Common myeloid progenitor, CD34-positive (primary cell): ENCODE measurements around the gene HDAC4.

ENCODE experiments used
- CTCF ChIA-PET: fragments of 350-600 bp; sonication (Branson Sonifier 250); formaldehyde crosslinking; loops from one replicate; lab custom pipeline; 2021; ENCODE audit warnings: antibody characterized with exemption; lab: Charles Lee
- POLR2A ChIA-PET: fragments of 350-600 bp; sonication (Branson Sonifier 250); formaldehyde crosslinking; loops from one replicate; lab custom pipeline; 2021; ENCODE audit warnings: antibody characterized with exemption; lab: Charles Lee
- DNase-seq, 3 donors: peaks; one replicate each; pipeline versions ENCODE4 v3.0.0 to v3.0.0-alpha.2; 2013
- H3K27ac ChIP-seq, 2 experiments: 1 replicate in 1 of 2; 2 replicates in 1 of 2; pipeline ENCODE4 v1.7.0; 2013; ENCODE audit warnings: inconsistent platforms in 2 of 2, low read length in 2 of 2, mild to moderate bottlenecking in 2 of 2, low read depth in 1 of 2, moderate library complexity in 1 of 2; ENCODE audit not compliant: severe bottlenecking in 2 of 2, insufficient read depth in 1 of 2, poor library complexity in 1 of 2
- H3K27me3 ChIP-seq, 5 experiments: replicated peaks in 2 of 5; 1 replicate in 3 of 5; 2 replicates in 2 of 5; pipeline versions ENCODE4 v1.6.1 to v1.7.0; 2013; ENCODE audit warnings: low read length in 4 of 5, mild to moderate bottlenecking in 2 of 5, moderate library complexity in 2 of 5, inconsistent platforms in 1 of 5; ENCODE audit not compliant: insufficient read depth in 5 of 5, control insufficient read depth in 4 of 5
- H3K36me3 ChIP-seq, 4 experiments: 1 replicate in 2 of 4; 2 replicates in 2 of 4; pipeline versions ENCODE4 v1.6.1 to v1.7.0; 2013; ENCODE audit warnings: low read length in 3 of 4, control low read depth in 1 of 4, mild to moderate bottlenecking in 1 of 4; ENCODE audit not compliant: control insufficient read depth in 4 of 4, insufficient read depth in 4 of 4
- H3K4me1 ChIP-seq, 4 experiments: 1 replicate in 3 of 4; 2 replicates in 1 of 4; pipeline versions ENCODE4 v1.6.1 to v1.7.1; 2013; ENCODE audit warnings: low read length in 3 of 4, mild to moderate bottlenecking in 3 of 4, control low read depth in 1 of 4, inconsistent platforms in 1 of 4, moderate library complexity in 1 of 4; ENCODE audit not compliant: control insufficient read depth in 4 of 4, insufficient read depth in 4 of 4; ENCODE audit errors: control extremely low read depth in 1 of 4
- H3K4me3 ChIP-seq, 7 experiments: 1 replicate in 4 of 7; 2 replicates in 3 of 7; pipeline versions ENCODE4 v1.5.1 to v1.7.0; 2013; ENCODE audit warnings: mild to moderate bottlenecking in 7 of 7, low read length in 6 of 7, moderate library complexity in 6 of 7, inconsistent platforms in 2 of 7, low read depth in 2 of 7, control low read depth in 1 of 7; ENCODE audit not compliant: insufficient read depth in 4 of 7, control insufficient read depth in 1 of 7; ENCODE audit errors: extremely low read depth in 1 of 7
- H3K9me3 ChIP-seq, 5 experiments: 1 replicate in 4 of 5; 2 replicates in 1 of 5; pipeline versions ENCODE4 v1.6.1 to v1.7.1; 2013; ENCODE audit warnings: low read length in 4 of 5, mild to moderate bottlenecking in 2 of 5, inconsistent platforms in 1 of 5, low read depth in 1 of 5, moderate library complexity in 1 of 5; ENCODE audit not compliant: control insufficient read depth in 4 of 5, insufficient read depth in 2 of 5; ENCODE audit errors: control extremely low read depth in 1 of 5
- WGBS: methylation state at CpG from one replicate; pipeline ENCODE4 v1.1.5; 2013; ENCODE audit not compliant: insufficient coverage; 5-methylcytosine and 5-hydroxymethylcytosine counted together

The HDAC4 gene

DNA sequence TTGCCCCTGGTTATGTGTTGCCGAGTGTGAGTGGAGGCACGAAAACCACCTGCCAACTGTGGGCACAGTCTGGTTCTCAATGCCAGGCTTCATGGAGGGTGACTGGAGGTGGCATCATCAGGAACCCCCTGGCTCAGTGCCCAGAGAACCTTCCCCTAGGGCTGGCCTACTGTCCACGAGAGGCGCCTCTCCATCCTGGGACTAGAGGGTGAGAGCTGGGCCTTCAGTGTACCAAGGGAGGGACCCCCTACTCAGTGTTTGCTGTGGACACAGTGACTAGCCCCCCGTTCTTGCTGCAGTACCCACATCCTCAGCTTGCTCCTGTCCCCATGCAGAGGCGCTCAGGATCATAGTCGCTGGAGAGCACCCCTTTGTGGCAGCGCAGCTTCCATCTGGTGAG lies 202.6 kb downstream of the HDAC4 start:
- H3K27me3 ChIP-seq, result no peaks in the 10 kb centered on the region
- ChIA-PET CTCF (no interaction called here), POLR2A (no interaction called here)

DNA sequence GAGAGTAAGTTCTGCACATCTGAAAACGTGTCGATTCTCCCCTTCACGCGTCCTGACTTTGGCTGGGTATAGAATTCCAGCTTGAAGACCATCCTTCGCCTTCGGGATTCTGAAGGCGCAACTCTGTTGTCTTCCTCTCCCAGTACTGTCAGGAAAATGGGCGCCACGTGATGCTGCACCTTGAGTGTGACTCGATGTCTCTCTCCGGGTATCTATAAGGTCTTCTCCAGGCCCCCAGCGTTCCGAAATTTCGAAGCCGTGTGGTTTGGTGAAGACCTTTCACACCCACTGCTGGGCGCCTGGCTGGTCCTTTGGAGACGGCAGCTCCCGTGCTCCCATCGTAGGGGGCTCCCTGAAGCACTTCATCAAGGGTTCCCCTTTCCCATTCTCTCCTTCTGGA lies 203.7 kb downstream of the HDAC4 start:
- Histone ChIP-seq H3K27ac (no peak overlapping the region), H3K4me3 (no peak overlapping the region), H3K27me3 (no peaks in the 10 kb centered on the region), H3K36me3 (peaks cover 0 to 10% (median 3%) of the 10 kb centered on the region in 4 experiments), H3K4me1 (no peaks in the 10 kb centered on the region), H3K9me3 (no peaks in the 10 kb centered on the region)
- ChIA-PET POLR2A (no interaction called here), CTCF (no interaction called here)
- no peak for DNase-seq
- 96% methylated on average over 19 of the region's 19 CpGs for WGBS

More for the DNA sequence above, 202.6 kb downstream of the HDAC4 start:
- H3K4me3 ChIP-seq, result no peak overlapping the region
- peaks cover 0 to 12% (median 3%) of the 10 kb centered on the region in 4 experiments for H3K36me3 ChIP-seq
- H3K27ac ChIP-seq, result no peak overlapping the region
- no peaks in the 10 kb centered on the region for H3K9me3 ChIP-seq
- no peak for DNase-seq
- H3K4me1 ChIP-seq, result no peaks in the 10 kb centered on the region
- 97% methylated on average over 7 of the region's 8 CpGs for WGBS

DNA sequence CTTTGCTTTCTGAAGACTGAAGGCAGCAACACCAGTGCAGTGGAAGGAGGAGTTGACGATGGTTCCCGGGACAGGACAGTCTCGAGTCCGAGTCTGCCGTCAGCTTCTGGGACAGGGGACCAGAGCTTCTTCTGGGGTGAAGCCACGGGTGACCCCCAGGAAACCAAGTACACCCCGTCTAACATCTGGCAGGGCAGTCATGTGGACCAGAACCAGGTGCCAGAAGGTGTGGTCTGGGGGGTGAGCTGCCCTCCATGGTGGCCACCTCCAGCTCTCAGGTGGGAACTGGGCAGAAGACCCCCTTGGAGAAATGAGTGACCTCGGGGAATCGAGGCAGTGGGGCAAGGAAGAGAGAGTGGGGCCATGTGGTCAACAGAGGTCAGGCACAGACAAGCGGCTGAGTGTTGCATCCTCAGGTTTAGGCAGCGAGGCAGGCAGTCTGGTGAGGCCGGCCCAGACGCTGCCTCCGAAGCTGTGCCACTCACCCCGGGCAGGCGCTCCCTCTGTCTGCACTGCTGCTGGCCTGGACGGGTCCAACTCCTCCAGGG lies 204.3 kb downstream of the HDAC4 start:
- ChIA-PET CTCF (no interaction called here), POLR2A (no interaction called here)
- Histone ChIP-seq H3K4me3 (no peak overlapping the region), H3K27me3 (no peaks in the 10 kb centered on the region), H3K9me3 (no peaks in the 10 kb centered on the region), H3K36me3 (peaks cover 0 to 10% (median 3%) of the 10 kb centered on the region in 4 experiments), H3K27ac (no peak overlapping the region), H3K4me1 (no peaks in the 10 kb centered on the region)
- DNase-seq, result no peak
- 97% methylated on average over 15 of the region's 17 CpGs for WGBS

DNA sequence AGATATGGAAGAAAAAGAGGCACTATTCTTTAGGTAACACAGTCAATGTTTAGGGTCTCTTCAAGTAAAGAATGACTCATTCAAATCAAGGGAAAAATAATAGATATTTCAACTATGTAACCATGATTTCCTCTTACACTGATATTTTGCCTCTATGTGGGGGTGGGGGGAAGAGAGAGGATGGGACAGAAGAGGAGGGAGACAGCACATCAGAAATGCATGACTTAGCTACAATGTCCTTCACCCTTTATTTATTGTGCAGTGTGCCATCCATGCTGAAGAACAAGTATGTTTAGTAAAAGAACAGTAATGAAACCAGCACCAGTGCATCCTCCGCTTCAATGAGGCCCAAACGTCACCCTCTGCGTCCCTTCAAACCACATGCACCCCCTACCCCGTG lies 204.8 kb downstream of the HDAC4 start:
- 93% methylated on average over 4 of the region's 4 CpGs for WGBS
- Histone ChIP-seq H3K4me3 (no peak overlapping the region), H3K4me1 (no peaks in the 10 kb centered on the region), H3K27me3 (no peaks in the 10 kb centered on the region), H3K9me3 (no peaks in the 10 kb centered on the region), H3K27ac (no peak overlapping the region), H3K36me3 (peaks cover 0 to 10% (median 3%) of the 10 kb centered on the region in 4 experiments)
- ChIA-PET POLR2A (no interaction called here), CTCF (no interaction called here)
- no peak for DNase-seq

GRCh38 chr2:239195318-239195871 lies 205.4 kb downstream of the HDAC4 start:
- peaks cover 0 to 10% (median 3%) of the 10 kb centered on the region in 4 experiments for H3K36me3 ChIP-seq
- no peaks in the 10 kb centered on the region for H3K9me3 ChIP-seq
- DNase-seq, result no peak
- no peak overlapping the region for H3K27ac ChIP-seq
- 98% methylated on average over 15 of the region's 15 CpGs for WGBS
- ChIA-PET POLR2A (no interaction called here), CTCF (no interaction called here)
- no peaks in the 10 kb centered on the region for H3K4me1 ChIP-seq
- no peak overlapping the region for H3K4me3 ChIP-seq
- H3K27me3 ChIP-seq, result no peaks in the 10 kb centered on the region

GRCh38 chr2:239194731-239195317 lies 206.0 kb downstream of the HDAC4 start:
- H3K27me3 ChIP-seq, result no peaks in the 10 kb centered on the region
- no peak overlapping the region for H3K4me3 ChIP-seq
- WGBS, result 97% methylated on average over 21 of the region's 23 CpGs
- H3K4me1 ChIP-seq, result no peaks in the 10 kb centered on the region
- CTCF ChIA-PET, result interaction anchor here (1.5 kb wide), 1 partner anchor 8 kb away, joined by 3 read pairs; no protein-coding TSS in a partner anchor
- H3K36me3 ChIP-seq, result peaks cover 0 to 10% (median 3%) of the 10 kb centered on the region in 4 experiments
- peaks cover 0 to 2% (median under 1%) of the 10 kb centered on the region in 5 experiments for H3K9me3 ChIP-seq
- no peak overlapping the region for H3K27ac ChIP-seq
- DNase-seq, result no peak
- POLR2A ChIA-PET, result no interaction called here
